ENCODE results near the gene MSL1. TPM values are rescaled to one million over a fixed set of nuclear protein-coding genes. Genes with fewer than 3 reads are reported as not detected.

MSL1 gene
- total and polyA plus RNA-seq, 2 of the 13 experiments (the other 11 are each of a cell fraction or from before 2014, with no cell fraction given), result 63.8 to 88.5 TPM

DNA sequence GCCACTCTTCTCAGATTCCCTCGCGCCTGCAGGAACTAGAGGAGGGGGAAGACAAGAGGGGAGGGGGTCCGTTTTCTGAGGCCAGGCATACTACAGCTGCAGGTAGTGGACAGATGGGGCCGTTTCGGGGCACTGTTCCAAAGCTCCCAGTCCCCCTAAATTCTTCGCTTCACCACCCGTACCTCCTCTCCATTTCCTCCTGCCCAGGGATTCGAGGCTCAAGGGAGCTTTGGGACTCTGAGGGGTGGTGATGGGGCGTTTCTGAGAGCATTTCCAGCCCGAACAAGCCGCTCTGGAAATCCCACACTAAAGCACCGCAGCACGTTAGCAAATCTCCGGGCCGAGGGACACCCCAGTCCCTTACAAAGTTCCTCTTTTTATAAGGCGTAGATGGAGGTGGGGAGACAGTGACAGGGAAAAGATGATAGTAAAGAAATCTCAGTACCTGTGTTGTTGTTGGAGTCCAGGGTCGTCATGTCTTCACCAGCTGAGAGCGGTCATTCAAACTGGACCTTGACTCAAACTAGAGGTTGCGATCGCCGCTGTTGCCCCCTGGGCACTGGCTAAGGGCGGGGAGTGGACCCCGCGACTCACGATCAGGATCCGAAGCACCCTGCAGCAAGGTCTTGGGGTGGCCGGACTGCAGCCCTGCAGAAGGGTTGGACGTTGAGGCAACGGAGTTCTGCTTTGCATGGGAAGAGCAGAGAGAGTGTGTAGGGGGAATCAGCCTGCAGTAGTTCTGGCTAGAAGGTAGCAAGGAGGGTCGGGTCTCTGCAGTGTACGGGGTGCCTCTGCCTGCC is 22.0 kb upstream of the MSL1 start (continued):
- TF ChIP-seq CERS6 (CRISPR knock-in tag; IDR thresholded peaks at IDR 0.05) (no peak), PLRG1 (conservative IDR thresholded peaks at IDR 0.05) (no peak), NFE2L1 (CRISPR knock-in tag; IDR thresholded peaks at IDR 0.05; ENCODE audit: borderline replicate concordance) (peak; percentile 69; the same call in 1 of the 2 replicates), ZNF572 (CRISPR knock-in tag; IDR thresholded peaks at IDR 0.05) (peak; percentile 74; the same call in 1 of the 2 replicates), NONO (IDR thresholded peaks at IDR 0.05) (no peak), NONO (CRISPR knock-in tag; conservative IDR thresholded peaks at IDR 0.05) (0 out of 2 replicates have a peak, but pooled peaks have one; percentile 5), HNF4G (IDR thresholded peaks at IDR 0.05; ENCODE audit: borderline replicate concordance, low read depth, low read length) (no peak), HNF4G (CRISPR knock-in tag; IDR thresholded peaks at IDR 0.05; ENCODE audit: borderline replicate concordance, low read depth) (0 out of 2 replicates have a peak, but pooled peaks have one; percentile 3), MEF2D (CRISPR knock-in tag; IDR thresholded peaks at IDR 0.05) (no peak), U2AF1 (optimal IDR thresholded peaks at IDR 0.05; ENCODE audit: low read depth, low read length) (peak; percentile 60), HOXA9 (CRISPR knock-in tag; IDR thresholded peaks at IDR 0.05; ENCODE audit: borderline replicate concordance) (peak; percentile 82; the same call in 1 of the 2 replicates), ZNF709 (CRISPR knock-in tag; IDR thresholded peaks at IDR 0.05) (no peak), TP53 (CRISPR knock-in tag; conservative IDR thresholded peaks at IDR 0.05) (0 out of 2 replicates have a peak, but pooled peaks have one; percentile 16), NR2F6 (IDR thresholded peaks at IDR 0.05) (no peak), NR2F6 (CRISPR knock-in tag; IDR thresholded peaks at IDR 0.05) (no peak), LBX2 (CRISPR knock-in tag; IDR thresholded peaks at IDR 0.05; ENCODE audit: borderline replicate concordance) (0 out of 2 replicates have a peak, but pooled peaks have one; percentile 39), ZKSCAN8 (CRISPR knock-in tag; IDR thresholded peaks at IDR 0.05; ENCODE audit: borderline replicate concordance) (no peak), REL (CRISPR knock-in tag; conservative IDR thresholded peaks at IDR 0.05) (0 out of 2 replicates have a peak, but pooled peaks have one; percentile 69), SETDB1 (CRISPR knock-in tag; IDR thresholded peaks at IDR 0.05; ENCODE audit: borderline replicate concordance) (0 out of 2 replicates have a peak, but pooled peaks have one; percentile 1), PCBP1 (IDR thresholded peaks at IDR 0.05; ENCODE audit: borderline replicate concordance, low read depth, low read length) (0 out of 2 replicates have a peak, but pooled peaks have one; percentile 4), PRPF4 (IDR thresholded peaks at IDR 0.05; ENCODE audit: low read depth, low read length, poor library complexity, severe bottlenecking) (no peak), TRAFD1 (CRISPR knock-in tag; IDR thresholded peaks at IDR 0.05; ENCODE audit: borderline replicate concordance) (no peak), ZNF550 (CRISPR knock-in tag; IDR thresholded peaks at IDR 0.05; ENCODE audit: borderline replicate concordance) (peak; percentile 23), SP2 (CRISPR knock-in tag; IDR thresholded peaks at IDR 0.05) (peak; percentile 36), ZNF160 (CRISPR knock-in tag; IDR thresholded peaks at IDR 0.05) (peak; percentile 3; the same call in 1 of the 2 replicates), ZC3H13 (CRISPR knock-in tag; IDR thresholded peaks at IDR 0.05) (0 out of 2 replicates have a peak, but pooled peaks have one; percentile 48), TAF15 (IDR thresholded peaks at IDR 0.05; ENCODE audit: low read depth, low read length, poor library complexity, severe bottlenecking) (no peak), MATR3 (CRISPR knock-in tag; IDR thresholded peaks at IDR 0.05) (no peak), ZNF652 (CRISPR knock-in tag; IDR thresholded peaks at IDR 0.05; ENCODE audit: borderline replicate concordance, low read depth) (no peak)
